HG03378 (cell line): ENCODE data around the gene KLK6.

Source experiments
- ATAC-seq: cut with Tn5 transposase; IDR thresholded peaks from one replicate; pipeline ENCODE4 v1.9.1; 2021; ENCODE audit warnings: mild to moderate bottlenecking, moderate library complexity; ENCODE audit not compliant: unreplicated experiment

KLK6 gene

DNA sequence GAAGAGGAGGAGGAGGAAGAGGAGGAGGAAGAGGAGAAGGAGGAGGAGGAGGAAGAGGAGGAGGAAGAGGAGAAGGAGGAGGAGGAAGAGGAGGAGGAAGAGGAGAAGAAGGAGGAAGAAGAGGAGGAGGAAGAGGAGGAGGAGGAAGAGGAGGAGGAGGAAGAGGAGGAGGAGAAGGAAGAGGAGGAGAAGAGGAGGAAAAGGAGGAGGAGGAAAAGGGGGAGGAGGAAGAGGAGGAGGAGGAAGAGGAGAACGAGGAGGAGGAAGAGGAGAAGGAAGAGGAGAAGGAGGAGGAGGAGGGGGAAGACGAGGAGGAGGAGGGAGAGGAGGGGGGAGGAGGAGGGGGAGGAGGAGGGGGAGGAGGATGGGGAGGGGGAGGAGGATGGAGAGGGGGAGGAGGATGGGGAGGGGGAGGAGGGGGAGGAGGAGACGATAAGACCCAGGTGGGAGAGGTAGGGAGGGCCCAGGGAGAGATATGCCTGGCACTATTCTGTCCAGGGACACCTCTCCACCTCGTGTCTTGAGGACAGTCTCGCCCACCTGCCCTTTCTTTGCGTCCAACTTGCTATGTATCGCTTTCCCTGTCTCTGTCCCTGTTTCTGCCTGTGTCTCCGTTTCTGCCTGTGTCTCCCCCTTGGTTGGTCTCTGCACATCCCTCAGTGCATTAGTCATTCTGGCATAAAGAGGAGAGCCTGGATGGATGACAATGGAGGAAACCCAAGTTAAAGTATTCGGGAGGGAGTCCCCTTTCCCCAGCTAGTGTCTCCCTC, 9.5 kb downstream of the KLK6 start:
- ATAC-seq, result no peak

DNA sequence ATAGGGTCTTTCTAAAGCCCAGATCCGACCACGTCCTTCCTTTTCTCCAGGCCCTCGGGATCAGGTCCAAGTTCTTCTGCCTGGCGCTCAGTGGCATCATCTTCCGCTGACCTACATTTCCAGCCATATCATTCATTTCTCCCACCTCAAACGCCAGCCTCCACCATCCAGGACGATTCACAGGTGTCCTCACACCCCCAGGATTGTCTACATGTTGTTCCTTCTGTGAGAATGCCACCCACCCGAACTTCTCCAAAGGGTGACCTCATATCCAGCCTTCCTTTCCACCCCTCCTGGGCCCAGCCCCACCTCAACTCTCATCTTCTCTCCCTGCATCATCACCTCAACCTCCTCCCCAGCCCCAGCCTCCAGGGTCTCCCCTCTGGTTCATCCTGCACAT, 11.8 kb downstream of the KLK6 start:
- ATAC-seq, result no peak

DNA sequence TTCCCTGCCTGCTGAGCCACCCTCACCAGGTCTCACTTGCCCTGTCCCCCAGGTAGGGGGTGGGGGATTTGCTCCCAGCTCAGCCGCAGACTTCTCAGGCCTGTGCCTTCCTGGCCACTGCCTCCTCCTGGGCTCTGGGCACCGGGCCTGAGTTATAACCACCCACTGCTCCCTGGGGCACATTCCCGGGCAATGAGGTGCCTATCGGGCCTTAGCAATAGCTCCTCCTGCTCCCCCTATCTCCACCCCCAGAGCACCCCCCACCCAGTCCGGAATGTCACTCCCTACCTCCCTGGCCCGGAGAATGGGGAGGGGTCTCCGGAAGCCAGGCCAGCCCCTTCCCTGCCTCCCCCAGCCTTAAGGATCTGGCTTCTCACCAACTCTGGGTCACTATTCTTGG, 16.5 kb downstream of the KLK6 start, which contains the start of gene KLK5:
Gene KLK5 (minus strand): TSS at position 129 of the 400 bp plus-strand sequence. CDS start 381 bp downstream, outside the sequence.
- no peak for ATAC-seq

DNA sequence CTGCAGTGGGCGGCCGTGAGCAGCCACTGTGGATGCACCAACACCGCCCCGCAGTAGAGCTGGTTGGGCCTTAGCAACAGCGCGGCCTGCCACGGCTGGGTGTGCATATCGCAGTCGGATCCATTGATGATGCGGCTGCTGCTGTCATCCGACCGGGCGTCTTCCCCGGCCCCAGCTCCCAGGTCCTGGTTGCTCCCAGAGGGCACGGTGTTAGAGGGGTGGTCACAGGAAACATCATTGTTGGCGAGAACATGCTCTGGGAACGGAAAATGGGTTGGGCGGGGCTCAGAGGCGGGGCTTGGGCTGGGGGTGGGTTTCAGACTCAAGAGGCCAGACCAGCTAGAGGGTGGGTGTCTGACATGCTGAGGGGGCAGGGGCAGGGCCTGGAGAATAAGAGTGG, 19.5 kb downstream of the KLK6 start:
- ATAC-seq, result no peak

DNA sequence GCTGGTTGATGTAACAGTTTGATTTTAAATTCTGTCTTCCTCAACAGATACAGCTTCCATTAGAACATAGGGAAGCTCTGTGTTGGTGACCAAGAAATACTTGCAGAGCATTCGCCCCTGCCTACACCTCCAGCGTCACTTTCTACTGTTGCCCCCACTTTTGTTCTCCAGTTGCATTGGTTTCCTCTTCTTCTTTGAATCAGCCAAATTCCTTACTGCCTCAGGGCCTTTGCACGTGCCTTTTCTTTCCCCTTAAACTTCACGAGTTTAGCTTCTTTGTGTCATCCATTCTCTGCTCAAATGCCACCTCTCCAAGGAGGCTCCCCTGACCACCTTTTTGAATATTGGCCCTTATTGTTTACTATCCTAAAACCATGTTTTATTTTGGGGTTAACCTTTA, 22.3 kb downstream of the KLK6 start:
- no peak for ATAC-seq

DNA sequence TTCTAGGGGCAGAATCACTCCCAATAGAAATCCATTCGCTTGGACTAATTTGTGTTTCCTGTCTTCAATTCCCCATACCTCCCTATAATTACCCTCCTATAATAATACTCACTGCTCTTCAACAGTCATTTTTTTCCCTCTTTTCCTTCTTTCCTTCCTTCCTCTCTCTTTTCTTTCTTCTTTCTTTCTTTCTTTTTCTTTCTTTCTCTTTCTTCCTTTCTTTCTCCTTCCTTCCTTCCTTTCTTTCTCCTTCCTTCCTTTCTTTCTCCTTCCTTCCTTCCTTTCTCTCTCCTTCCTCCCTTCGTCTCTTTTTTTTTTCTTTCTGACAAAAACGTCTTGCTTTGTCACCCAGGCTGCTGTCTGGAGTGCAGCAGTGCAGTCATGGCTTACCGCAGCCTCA, 24.6 kb downstream of the KLK6 start:
- no peak for ATAC-seq

DNA sequence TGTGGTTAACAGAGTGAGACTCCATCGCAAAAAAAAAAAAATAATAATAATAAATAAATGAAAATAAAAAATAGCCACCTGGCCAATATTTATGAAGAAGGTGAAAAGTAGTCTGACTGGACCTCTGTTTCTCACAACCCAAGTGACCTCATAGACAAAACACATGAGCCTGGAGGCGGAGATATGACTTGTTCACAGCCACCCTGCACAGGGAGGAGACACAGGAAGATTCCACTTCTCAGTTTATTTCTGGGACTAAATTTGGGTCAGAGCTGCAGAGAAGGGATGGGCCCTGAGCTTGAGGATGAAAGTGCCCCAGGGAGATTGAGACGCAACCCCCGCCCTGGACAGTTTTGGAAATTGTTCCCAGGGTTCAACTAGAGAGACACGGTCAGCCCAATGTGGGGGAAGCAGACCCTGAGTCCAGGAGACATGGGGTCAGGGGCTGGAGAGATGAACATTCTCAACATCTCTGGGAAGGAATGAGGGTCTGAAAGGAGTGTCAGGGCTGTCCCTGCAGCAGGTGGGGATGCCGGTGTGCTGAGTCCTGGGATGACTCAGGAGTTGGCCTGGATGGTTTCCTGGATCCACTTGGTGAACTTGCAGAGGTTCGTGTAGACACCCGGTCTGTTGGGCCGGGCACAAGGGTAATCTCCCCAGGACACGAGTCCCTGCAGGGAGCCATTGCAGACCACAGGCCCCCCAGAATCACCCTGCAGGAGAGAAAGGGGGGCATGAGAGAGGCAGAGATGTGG, 26.1 kb downstream of the KLK6 start:
- no peak for ATAC-seq

DNA sequence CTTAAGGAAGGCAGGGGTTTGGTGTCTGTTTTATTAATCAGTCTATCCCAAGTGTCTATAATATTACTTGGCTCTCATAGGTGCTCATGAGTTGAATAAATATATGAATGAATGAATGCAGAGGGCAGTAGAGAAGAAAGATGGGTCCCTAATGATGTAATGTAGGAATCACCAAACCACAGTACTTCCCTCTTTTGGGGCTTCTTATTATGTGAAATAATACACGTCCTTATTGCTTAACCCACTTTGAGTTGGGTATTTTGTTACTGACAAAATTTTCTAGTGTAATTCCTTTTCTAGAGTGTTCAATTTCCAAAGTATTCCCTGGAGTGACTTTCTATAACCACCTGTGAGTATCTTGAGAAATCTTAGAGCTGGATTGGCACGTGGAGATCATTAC, 29.8 kb downstream of the KLK6 start:
- no peak for ATAC-seq

DNA sequence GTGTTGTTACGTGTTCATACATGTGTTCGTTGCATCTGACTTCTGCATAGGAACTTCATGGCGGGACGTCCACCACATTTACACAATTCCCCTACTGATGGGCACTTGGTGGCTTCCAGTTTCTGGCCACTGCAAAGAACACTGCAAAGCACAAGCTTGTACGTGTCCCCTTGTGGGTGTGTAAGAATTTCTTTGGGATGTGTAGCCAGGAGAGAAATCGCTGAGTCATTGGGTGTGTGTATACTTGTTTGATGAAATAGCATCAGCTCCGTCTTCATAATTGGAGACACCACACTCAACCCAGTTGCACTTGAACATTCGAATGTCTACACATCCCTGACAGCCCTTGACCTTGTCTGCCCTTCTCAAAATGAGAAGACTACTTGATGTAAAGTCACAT, 35.8 kb downstream of the KLK6 start:
- ATAC-seq, result no peak

DNA sequence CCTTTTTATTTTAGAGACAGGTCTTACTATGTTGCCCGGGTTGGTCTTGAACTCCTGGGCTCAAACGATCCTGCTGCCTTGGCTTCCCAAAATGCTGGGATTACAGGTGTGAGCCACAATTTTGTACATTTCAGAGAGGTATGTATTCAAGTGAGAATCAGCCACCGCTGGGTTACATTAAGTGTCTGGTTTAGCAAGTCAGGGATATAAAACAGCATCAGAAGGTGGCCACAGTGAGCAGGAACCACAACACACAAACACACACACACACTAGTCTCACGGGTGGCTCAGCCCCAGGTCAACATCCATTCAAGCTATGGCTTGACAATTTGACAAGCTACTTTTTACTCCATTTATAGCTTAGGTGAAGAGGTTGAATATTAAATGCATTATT, 36.7 kb downstream of the KLK6 start:
- no peak for ATAC-seq

DNA sequence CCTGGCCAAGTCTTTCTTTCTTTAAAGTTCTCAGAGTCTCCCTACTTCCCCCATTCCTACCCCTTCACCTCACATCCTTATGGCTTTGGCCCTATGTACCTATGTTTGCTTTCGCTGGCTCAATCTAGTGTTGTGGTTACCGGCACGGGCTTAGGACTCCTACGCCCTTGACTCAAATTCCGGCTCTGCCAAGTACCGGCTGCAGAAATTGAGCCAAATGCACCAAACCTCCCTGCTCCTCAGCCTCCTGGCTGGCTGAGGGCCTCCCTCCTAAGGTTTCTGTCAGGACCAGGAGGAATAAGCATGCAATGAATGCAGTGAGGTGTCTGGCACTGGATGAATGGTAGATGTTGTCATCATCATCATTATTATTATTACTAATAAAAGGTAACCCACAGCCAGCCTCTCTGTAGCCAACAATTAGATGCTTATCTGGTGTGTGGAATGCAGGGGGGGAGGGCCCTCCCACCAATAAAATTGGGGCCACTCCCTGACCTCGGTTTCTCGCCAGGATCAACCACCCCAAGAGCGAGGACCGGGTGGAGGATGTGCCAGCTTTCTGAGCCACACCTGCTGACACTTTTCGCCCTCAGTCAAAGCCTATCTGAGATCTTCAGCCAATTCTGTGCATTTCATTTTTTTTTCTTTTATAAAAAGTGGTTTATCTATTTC, 37.2 kb downstream of the KLK6 start:
- no peak for ATAC-seq

DNA sequence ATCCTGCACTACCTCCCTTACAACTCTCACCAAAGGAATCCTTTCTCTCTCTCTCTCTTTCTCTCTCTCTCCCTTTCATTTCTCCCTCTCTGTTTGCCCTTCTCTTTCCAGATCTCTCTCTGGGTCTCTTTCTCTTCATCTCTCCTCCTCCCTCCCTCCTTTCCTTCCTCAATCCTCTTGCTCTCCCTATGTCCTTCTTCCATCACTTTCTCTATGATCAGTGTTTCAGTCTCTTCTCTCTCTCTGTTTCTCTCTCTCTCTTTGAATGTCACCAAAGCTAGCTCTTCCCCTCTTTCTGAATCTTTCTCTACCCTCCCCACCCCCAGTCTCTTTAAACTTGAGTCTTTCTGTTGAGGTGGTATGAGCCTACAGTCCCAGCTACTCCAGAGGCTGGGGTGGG, 38.4 kb downstream of the KLK6 start:
- no peak for ATAC-seq

DNA sequence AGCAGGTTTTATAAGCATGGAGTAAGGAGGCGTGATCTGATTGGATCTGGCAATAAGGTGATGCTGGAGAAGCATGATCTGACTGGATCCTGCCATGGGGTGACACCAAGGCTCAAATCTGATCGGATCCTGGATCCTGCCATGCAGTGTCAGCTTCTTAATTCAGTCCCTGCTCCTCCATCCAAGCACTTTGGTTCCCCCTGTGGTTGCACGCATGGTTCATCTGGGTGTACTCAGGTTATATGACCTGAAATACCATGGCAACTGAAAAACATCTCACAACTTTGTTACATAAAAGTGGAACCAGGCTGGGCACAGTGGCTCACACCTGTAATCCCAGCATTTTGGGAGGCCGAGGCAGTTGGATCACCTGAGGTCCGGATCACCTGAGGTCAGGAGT, 40.6 kb downstream of the KLK6 start:
- no peak for ATAC-seq

DNA sequence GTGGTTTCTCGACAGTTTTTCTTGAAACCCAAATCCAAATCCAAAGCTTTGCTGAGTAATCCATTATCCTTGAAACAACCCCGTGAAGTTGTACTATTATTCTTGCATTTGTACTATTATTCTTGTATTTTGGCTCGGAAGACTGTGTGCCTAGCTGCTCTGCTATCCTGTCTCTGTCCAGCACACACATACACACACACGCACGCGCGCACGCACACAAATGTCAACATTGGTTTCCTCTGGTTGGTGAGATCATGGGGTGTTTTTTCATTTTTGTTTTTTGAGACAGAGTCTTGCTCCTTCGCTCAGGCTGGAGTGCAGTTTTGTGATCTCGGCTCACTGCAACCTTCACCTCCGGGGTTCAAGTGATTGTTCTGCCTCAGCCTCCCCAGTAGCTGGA, 43.2 kb downstream of the KLK6 start:
- no peak for ATAC-seq

DNA sequence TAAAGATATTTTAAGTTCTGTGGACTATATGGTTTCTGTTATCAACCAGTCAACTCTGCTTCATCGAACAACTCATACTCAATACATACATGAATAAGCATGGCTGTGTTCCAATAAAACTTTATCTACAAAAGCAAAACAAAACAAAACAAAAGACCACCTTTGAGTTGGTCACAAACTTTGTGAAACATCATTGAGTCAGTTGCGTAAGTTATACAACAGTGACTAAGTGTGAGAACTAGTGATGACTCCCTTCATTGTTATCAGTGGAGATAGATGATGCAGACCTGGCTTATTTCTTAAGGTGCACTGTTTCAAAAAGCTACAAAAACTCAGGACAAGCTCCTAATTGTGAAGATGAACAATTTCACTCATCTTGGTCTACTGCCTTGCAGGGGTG, 43.7 kb downstream of the KLK6 start:
- no peak for ATAC-seq

DNA sequence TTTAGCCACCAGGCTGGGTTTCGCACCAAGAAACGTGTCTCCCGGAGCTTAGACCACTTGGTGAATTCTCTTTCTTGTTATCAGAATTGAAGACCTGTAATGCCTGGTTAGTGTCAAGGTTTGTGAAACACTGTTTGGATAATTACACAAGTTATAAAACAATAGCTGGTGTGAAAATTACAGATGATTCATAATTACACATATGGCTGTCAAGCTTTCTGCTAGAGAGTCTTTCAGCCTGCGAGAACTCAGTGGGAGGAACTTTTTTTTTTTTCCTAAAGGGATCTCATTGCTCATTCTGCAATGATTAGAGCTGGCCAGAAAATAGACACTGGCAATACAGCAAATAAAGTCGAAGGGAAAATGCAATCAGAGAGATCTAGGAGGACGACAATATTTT, 44.8 kb downstream of the KLK6 start:
- no peak for ATAC-seq

DNA sequence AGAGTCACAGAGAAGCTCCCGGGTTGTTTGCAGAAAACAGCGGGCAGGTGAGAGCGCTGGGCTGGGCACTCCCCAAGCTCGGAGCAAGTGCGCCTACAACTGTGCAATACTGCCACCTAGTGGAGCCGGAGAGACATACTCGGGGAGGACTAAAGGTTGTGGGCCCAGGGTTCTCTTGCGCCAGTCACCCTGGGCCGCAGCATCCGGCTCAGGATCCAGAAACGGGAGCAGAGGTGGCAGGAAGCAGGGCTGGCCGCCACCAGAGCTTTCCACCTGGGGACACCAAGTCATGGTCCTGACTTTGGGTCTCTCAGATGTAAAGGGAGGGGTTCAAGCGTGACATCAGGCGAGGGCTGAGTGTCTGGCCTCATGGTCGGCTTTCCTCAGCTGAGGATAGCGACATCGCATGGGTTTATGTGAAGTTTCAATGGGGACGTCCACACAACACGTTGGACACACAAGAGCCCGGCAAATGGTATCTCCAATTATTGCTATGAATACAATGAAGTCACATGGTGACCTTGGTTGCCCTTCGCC, 47.0 kb downstream of the KLK6 start:
- ATAC-seq, result peak; percentile 81

DNA sequence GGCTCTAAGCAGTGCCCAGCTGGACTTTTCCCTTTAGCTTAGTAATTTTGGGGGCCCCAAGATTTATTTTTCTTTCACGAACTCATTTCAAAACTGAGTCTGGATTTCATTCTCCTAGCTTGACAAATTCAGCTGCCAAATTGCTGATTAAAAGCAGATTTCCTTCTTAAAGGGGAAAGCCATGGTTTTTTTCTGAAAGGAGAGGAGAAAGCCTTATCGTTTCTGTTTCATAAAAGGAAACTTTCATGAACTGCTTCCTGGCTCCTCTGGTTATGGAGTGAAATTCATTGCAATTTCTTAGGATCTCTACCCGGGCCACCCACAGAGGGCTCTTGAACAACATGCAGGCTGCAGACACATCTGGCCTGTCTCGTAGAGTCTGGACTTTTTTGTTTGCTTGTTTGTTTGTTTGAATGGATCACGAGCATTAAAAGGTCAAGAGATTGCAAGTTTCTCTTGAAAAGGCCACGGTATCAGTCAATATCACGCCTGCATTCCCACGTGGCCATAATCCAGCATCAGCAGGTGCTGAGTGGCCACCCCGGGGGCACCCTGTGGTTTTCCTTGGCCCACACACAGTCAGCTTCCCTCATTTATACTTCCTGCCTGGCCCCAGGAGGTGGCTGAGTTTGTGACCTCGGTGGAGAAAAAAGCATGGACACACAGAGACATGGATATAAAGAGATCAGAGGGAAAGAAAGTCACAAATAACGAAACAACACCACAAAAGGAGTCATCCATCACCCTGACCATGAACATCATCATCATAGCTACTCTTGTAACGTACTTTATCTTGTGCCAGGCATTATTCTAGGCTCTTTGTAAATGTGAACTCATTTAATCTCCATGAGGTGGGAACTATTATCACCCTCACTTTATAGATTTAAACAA, 47.7 kb downstream of the KLK6 start:
- peak; percentile 22 for ATAC-seq

DNA sequence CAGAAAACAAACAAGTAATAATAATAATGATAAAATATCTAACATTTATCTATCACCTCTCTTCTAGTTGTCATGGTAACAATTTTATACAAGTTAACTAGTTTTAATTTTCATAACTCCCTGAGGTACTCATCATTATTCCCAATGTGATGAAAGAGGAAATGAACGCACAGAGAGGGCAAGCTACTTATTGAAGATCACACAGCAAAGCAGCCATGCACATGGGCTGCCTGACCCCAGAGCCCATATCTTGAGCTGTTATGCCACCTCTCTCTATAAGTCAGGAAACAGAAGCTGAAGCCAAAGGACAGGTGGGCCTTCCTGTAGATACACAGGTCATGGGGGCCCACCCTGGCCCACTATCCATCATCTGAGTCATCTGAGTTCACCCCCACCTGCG, 53.3 kb downstream of the KLK6 start:
- ATAC-seq, result no peak
